Measurements from ENCODE around the gene GNAQ. TPM values are rescaled to one million over a fixed set of nuclear protein-coding genes. Genes with fewer than 3 reads are reported as not detected.
A peak's percentile ranks its signal among the peaks of the same experiment; 100 is the strongest.

GNAQ gene
- total RNA-seq, 2 donors from 2014 or later = 12.8 to 18.5 TPM

DNA sequence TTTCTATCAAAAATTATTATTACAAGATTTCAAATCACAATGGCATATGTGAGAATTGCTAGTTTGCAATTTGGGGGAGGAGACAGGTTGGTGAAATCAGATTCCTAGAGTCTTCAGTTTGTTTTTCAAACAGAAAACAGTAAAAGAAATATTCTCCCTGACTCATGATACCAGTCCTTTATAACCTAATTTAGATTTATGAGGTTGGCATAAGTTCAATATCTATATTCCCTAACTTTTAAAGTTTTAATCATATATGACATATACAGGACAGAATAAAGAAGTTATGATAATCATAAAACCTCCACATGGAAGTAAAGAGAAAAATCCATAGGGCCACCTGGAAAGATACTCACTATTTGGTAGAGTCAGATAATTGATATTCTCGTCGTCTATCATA, 216.4 kb downstream of the GNAQ start:
- Mint-ChIP-seq H3K36me3 (ENCODE audit: low read depth) (peaks cover 46% of the 10 kb centered on the region), H3K4me1 (peaks cover 19% of the 10 kb centered on the region)

GRCh38 chr9:77811832-77812231, 219.8 kb downstream of the GNAQ start:
- Mint-ChIP-seq H3K27ac (no peak overlapping the region), H3K36me3 (ENCODE audit: low read depth) (peaks cover 59% of the 10 kb centered on the region), H3K27me3 (no peaks in the 10 kb centered on the region), H3K9me3 (no peaks in the 10 kb centered on the region), H3K4me1 (peaks cover 29% of the 10 kb centered on the region), H3K4me3 (no peak overlapping the region)
- ATAC-seq (replicated peaks) = no peak

More for the DNA sequence above, 216.4 kb downstream of the GNAQ start:
- ATAC-seq (replicated peaks) = no peak
- Mint-ChIP-seq H3K4me3 (no peak overlapping the region), H3K9me3 (no peaks in the 10 kb centered on the region), H3K27me3 (no peaks in the 10 kb centered on the region), H3K27ac (no peak overlapping the region)

DNA sequence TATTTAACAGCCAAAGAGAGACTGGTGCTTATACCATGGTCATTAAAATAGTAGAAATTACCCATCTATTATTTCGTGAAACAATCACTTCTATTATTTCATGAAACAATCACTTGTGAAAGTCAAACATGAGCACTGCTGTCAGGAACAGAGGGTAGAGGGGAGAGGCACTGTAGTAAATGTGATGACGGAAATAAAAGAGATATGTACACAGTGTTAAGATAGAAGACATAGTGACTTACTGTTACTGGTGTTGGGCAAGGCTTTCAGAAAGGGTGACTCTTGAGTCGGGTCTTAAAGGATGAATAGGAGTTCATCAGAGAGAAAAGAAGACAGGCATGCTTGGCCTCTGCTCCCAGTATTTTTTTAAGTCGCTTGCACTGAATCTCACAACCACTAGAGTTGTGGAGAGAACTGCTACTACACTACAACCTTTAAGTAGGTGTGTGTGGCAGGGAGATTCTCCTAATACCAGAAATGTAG, 220.9 kb downstream of the GNAQ start:
- peaks cover 59% of the 10 kb centered on the region for H3K36me3 Mint-ChIP-seq (ENCODE audit: low read depth)
- H3K9me3 Mint-ChIP-seq = no peaks in the 10 kb centered on the region
- H3K4me3 Mint-ChIP-seq = no peak overlapping the region
- ATAC-seq (replicated peaks) = no peak
- H3K27me3 Mint-ChIP-seq = no peaks in the 10 kb centered on the region
- H3K27ac Mint-ChIP-seq = no peak overlapping the region
- peaks cover 29% of the 10 kb centered on the region for H3K4me1 Mint-ChIP-seq

- Mint-ChIP-seq H3K36me3 (ENCODE audit: low read depth) (peaks cover 52% of the 10 kb centered on the region), H3K27me3 (no peaks in the 10 kb centered on the region), H3K4me3 (no peak overlapping the region), H3K27ac (no peak overlapping the region), H3K9me3 (no peaks in the 10 kb centered on the region), H3K4me1 (peaks cover 29% of the 10 kb centered on the region)
- ATAC-seq (replicated peaks) = no peak
These were observed 221.6 kb downstream of the GNAQ start for GRCh38 chr9:77810047-77810446.

DNA sequence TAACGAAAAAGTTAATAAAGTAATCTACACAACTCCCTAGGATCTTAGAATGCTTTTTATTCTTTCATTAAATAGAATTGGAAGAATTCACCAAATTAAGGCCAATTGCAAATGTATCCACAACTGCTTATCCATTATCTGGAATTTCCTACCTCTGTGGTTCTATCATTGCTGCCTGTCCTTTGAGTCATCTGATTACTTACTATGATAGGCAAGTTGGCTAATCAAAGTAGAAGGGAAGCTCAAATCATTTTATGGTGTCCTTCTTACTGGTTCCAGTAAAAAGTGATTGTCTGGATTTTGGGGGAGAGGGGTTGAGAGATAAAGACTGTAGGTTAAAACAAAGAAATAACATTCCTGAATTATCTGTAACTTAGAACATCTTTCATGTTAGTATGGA, 222.1 kb downstream of the GNAQ start:
- ATAC-seq (replicated peaks) = no peak

GRCh38 chr9:77808751-77809081, 222.9 kb downstream of the GNAQ start:
- Mint-ChIP-seq H3K27ac (peak overlapping the region; percentile 70), H3K9me3 (no peaks in the 10 kb centered on the region), H3K4me3 (no peak overlapping the region), H3K36me3 (ENCODE audit: low read depth) (peaks cover 40% of the 10 kb centered on the region), H3K4me1 (peaks cover 23% of the 10 kb centered on the region), H3K27me3 (no peaks in the 10 kb centered on the region)
- ATAC-seq (replicated peaks) = no peak

More for the DNA sequence above, 222.1 kb downstream of the GNAQ start:
- Mint-ChIP-seq H3K9me3 (no peaks in the 10 kb centered on the region), H3K27me3 (no peaks in the 10 kb centered on the region), H3K4me3 (no peak overlapping the region), H3K4me1 (peaks cover 29% of the 10 kb centered on the region), H3K36me3 (ENCODE audit: low read depth) (peaks cover 48% of the 10 kb centered on the region), H3K27ac (no peak overlapping the region)

GRCh38 chr9:77807846-77808750, 223.5 kb downstream of the GNAQ start:
- ATAC-seq (replicated peaks) = peak; percentile 20
- H3K27ac Mint-ChIP-seq = peak overlapping the region; percentile 70
- peaks cover 39% of the 10 kb centered on the region for H3K36me3 Mint-ChIP-seq (ENCODE audit: low read depth)
- peak overlapping the region; percentile 17 for H3K4me3 Mint-ChIP-seq
- no peaks in the 10 kb centered on the region for H3K9me3 Mint-ChIP-seq
- peaks cover 21% of the 10 kb centered on the region for H3K4me1 Mint-ChIP-seq
- no peaks in the 10 kb centered on the region for H3K27me3 Mint-ChIP-seq

- ATAC-seq (replicated peaks) = peak; percentile 92
- Mint-ChIP-seq H3K9me3 (no peaks in the 10 kb centered on the region), H3K27me3 (no peaks in the 10 kb centered on the region), H3K36me3 (ENCODE audit: low read depth) (peaks cover 42% of the 10 kb centered on the region), H3K4me3 (no peak overlapping the region), H3K27ac (no peak overlapping the region), H3K4me1 (peaks cover 21% of the 10 kb centered on the region)
These were observed 224.3 kb downstream of the GNAQ start for GRCh38 chr9:77807281-77807683.

DNA sequence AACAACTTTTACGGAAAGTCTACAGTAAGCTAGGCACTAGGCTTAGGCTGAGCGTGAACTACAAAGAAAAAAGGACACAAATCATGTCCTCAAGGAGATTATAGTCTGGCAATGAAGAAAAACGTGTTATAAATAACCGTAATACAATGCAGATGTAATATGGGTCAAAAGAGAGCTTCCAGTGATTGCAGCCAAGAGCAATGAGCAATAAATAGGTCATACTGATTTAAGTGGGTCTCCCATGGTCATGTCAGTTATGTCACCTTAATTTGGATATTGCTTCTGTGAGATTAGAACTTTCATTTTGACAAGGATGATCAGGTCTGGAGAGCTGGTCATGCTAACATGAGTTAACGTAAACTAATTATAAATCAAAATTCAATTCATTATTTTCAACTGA, 224.9 kb downstream of the GNAQ start:
- H3K9me3 Mint-ChIP-seq = no peaks in the 10 kb centered on the region
- H3K4me3 Mint-ChIP-seq = no peak overlapping the region
- no peak for ATAC-seq (replicated peaks)
- no peaks in the 10 kb centered on the region for H3K27me3 Mint-ChIP-seq
- H3K4me1 Mint-ChIP-seq = peaks cover 21% of the 10 kb centered on the region
- H3K27ac Mint-ChIP-seq = no peak overlapping the region
- peaks cover 37% of the 10 kb centered on the region for H3K36me3 Mint-ChIP-seq (ENCODE audit: low read depth)

- H3K9me3 Mint-ChIP-seq = no peaks in the 10 kb centered on the region
- no peak for ATAC-seq (replicated peaks)
- no peak overlapping the region for H3K4me3 Mint-ChIP-seq
- H3K27ac Mint-ChIP-seq = no peak overlapping the region
- peaks cover 23% of the 10 kb centered on the region for H3K4me1 Mint-ChIP-seq
- H3K27me3 Mint-ChIP-seq = no peaks in the 10 kb centered on the region
- H3K36me3 Mint-ChIP-seq (ENCODE audit: low read depth) = peaks cover 38% of the 10 kb centered on the region
These were observed 225.8 kb downstream of the GNAQ start for GRCh38 chr9:77805810-77806209.

- Mint-ChIP-seq H3K27me3 (no peaks in the 10 kb centered on the region), H3K4me3 (no peak overlapping the region), H3K4me1 (peaks cover 17% of the 10 kb centered on the region), H3K27ac (no peak overlapping the region), H3K9me3 (no peaks in the 10 kb centered on the region), H3K36me3 (ENCODE audit: low read depth) (peaks cover 26% of the 10 kb centered on the region)
- no peak for ATAC-seq (replicated peaks)
These were observed 228.2 kb downstream of the GNAQ start for GRCh38 chr9:77803423-77803822.

DNA sequence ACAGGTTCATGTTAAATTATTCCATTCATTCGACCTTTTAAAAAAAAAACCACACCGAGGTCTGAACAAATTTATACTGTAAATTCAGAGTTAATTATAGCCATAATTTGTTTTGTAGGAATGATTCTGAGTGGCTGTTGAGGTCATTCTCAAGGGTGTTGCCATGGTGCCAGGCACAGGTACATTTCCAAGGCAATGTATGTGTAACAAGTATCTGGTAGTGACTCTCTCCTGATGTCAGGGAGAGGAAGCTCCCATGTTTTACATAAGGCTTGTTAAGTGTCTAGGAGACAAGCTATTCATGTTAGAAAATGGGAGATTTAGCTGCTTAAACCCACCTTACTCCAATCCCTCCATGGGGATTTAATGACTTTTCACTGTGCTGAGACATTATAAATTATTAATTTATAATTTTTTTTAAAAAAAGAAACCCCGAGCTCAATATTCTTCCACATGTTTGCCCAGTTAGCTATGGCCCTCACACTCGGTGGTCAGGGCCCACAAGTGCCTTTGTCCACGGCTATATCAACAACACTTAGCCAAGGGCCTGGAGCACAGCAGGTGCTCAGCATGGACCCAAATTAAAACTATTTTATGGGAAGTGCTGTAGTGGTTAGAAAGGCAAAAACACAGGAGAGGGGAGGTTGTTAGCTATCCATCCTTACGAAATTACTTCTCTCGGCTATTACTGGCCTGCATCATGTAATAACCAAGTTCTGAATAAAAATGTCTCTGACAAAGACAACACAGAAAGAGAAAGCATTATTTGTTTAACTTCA, 228.9 kb downstream of the GNAQ start:
- H3K9me3 Mint-ChIP-seq = no peaks in the 10 kb centered on the region
- H3K4me3 Mint-ChIP-seq = no peak overlapping the region
- peaks cover 29% of the 10 kb centered on the region for H3K36me3 Mint-ChIP-seq (ENCODE audit: low read depth)
- no peak for ATAC-seq (replicated peaks)
- H3K4me1 Mint-ChIP-seq = peaks cover 11% of the 10 kb centered on the region
- H3K27ac Mint-ChIP-seq = no peak overlapping the region
- H3K27me3 Mint-ChIP-seq = no peaks in the 10 kb centered on the region

DNA sequence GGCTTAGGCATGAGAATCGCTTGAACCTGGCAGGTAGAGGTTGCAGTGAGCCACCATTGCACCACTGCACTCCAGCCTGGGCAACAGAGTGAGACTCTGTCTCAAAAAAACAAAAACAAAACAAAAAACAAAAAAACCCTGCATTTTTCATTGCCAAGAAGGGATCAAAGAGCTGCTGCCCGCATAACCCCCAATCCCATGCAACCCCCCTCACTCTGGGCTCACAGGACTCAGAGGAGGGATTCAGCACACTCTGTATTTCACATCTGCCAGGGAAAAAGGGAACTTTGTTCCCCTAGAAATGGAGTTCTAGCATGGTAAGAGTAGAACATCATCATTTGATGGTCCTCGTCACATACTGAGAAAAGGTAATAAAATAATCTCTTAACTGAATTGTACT, 229.5 kb downstream of the GNAQ start:
- Mint-ChIP-seq H3K9me3 (no peaks in the 10 kb centered on the region), H3K27me3 (no peaks in the 10 kb centered on the region), H3K27ac (no peak overlapping the region), H3K36me3 (ENCODE audit: low read depth) (peaks cover 31% of the 10 kb centered on the region), H3K4me1 (peaks cover 7% of the 10 kb centered on the region), H3K4me3 (no peak overlapping the region)
- ATAC-seq (replicated peaks) = no peak

GRCh38 chr9:77800924-77801551, 230.6 kb downstream of the GNAQ start:
- peaks cover 36% of the 10 kb centered on the region for H3K36me3 Mint-ChIP-seq (ENCODE audit: low read depth)
- peak overlapping the region; percentile 4 for H3K27ac Mint-ChIP-seq
- no peaks in the 10 kb centered on the region for H3K9me3 Mint-ChIP-seq
- peak; percentile 89 for ATAC-seq (replicated peaks)
- H3K4me3 Mint-ChIP-seq = no peak overlapping the region
- no peaks in the 10 kb centered on the region for H3K27me3 Mint-ChIP-seq
- H3K4me1 Mint-ChIP-seq = peaks cover 6% of the 10 kb centered on the region
